Heart right ventricle (tissue), 16 donors: ENCODE results near the gene SART3. TPM values are rescaled to one million over a fixed set of nuclear protein-coding genes. Genes with fewer than 3 reads are reported as not detected.

Experiments
- ATAC-seq, 8 donors: fragments of 200-7000 bp; cut with Tn5 transposase; one replicate each; pipeline ENCODE4 v1.9.1; 2020; ENCODE audit warnings: mild to moderate bottlenecking in 8 of 8, moderate library complexity in 8 of 8, moderate number of reproducible peaks in 1 of 8
- DNase-seq, 2 donors: peaks; one replicate each; pipeline ENCODE4 v3.0.0-alpha.2; 2020
- H3K27ac ChIP-seq, 10 donors: fragments of 200-600 bp; sonication (generic) in 2 of 10; one replicate each; pipeline versions ENCODE4 v1.5.0 to v1.8.0; 2020 to 2022; ENCODE audit warnings: mild to moderate bottlenecking in 3 of 10
- H3K27me3 ChIP-seq, 7 donors: fragments of 200-600 bp; one replicate each; pipeline ENCODE4 v1.8.0; 2021 to 2022; ENCODE audit warnings: mild to moderate bottlenecking in 2 of 7
- H3K36me3 ChIP-seq, 9 donors: fragments of 200-600 bp; sonication (generic) in 1 of 9; one replicate each; pipeline versions ENCODE4 v1.5.0 to v1.8.0; 2020 to 2022; ENCODE audit warnings: mild to moderate bottlenecking in 2 of 9
- H3K4me1 ChIP-seq, 9 donors: fragments of 200-600 bp; sonication (generic) in 1 of 9; one replicate each; pipeline versions ENCODE4 v1.5.0 to v1.8.0; 2020 to 2022; ENCODE audit warnings: mild to moderate bottlenecking in 4 of 9
- H3K4me3 ChIP-seq, 10 donors: fragments of 200-600 bp; sonication (generic) in 2 of 10; one replicate each; pipeline versions ENCODE4 v1.5.0 to v1.8.0; 2020 to 2022; ENCODE audit warnings: mild to moderate bottlenecking in 7 of 10, moderate library complexity in 2 of 10
- H3K9me3 ChIP-seq, 11 donors: fragments of 200-600 bp in 10 of 11; sonication (generic) in 2 of 11; one replicate each; pipeline versions ENCODE4 v1.5.0 to v1.8.0; 2013 to 2022; ENCODE audit warnings: mild to moderate bottlenecking in 2 of 11, control low read depth in 1 of 11, moderate library complexity in 1 of 11
- CTCF ChIP-seq, 9 donors: fragments of 200-600 bp; sonication (generic) in 2 of 9; IDR thresholded peaks; one replicate each; pipeline versions ENCODE4 v1.5.0 to v1.8.0; 2021 to 2022; ENCODE audit warnings: antibody characterized with exemption in 9 of 9, mild to moderate bottlenecking in 5 of 9, moderate library complexity in 1 of 9
- WGBS, 2 donors: extraction: QIAGEN DNeasy Blood & Tissue Kit; methylation state at CpG; one replicate each; pipeline ENCODE4 v1.1.7; 2013; ENCODE audit warnings: inconsistent platforms in 1 of 2; 5-methylcytosine and 5-hydroxymethylcytosine counted together
- intact Hi-C, 10 donors: fragments of 100-400 bp; cut with DNase I; formaldehyde crosslinking; loops; one replicate each; pipeline versions ENCODE4 v1.11.1 to v1.14.2; 2022
- polyA plus RNA-seq, 2 donors: library from polyadenylated mRNA; stranded (reverse); fragments of 200-250 nt; gene quantifications; one replicate each; pipeline ENCODE4 v1.2.3, GENCODE V29; 2013
- total RNA-seq, 10 donors: library from RNA; stranded (reverse); fragmentation: NEBNext Ultra II Directional in 3 of 10; extraction: Animal tissue kit (Norgen Biotek cat#: 25700) in 3 of 10; gene quantifications; one replicate each; pipeline versions ENCODE4 v1.2.1 to v1.2.4, GENCODE V29; 2021 to 2023
- donor health status: Arrhythmogenic right ventricular cardiomyopathy.
- donor health status: ischemic (EF 13 %, LVEDD 7.1; RV severe dilation, severe dysfunction).
- donor health status: healthy with polysubstance abuse.
- donor health status: DM: no; HTN: yes; CAD: no.
- donor health status: DM: no; HTN: no; CAD: no.
- donor health status: ischemic (EF 25% LVEDD 6.9; RV normal size, moderate dysfunction).
- donor health status: ischemic (EF 25% LVEDD 5.7; RV mildly dilated, moderate dysfunction).
- donor health status: healthy.
- donor health status: DM: yes; HTN: yes; CAD: no.
- donor health status: Ischemic cardiomyopathy.
- donor health status: ischemic (EF 35%, LVEDD 5.7; RV mildly dilated, moderate dysfunction).
- donor health status: nonischemic (EF 11% LVEDD 7.7; RV severe dilation, severe dysfunction).
- donor health status: DM: yes; HTN: yes; CAD: no.
- donor health status: PGD.
- donor health status: ischemic (EF 29% LVEDD 5.4; RV normal size, mild dysfunction).
- donor health status: nonischemic (EF 23%, LVEDD 6.1; RV moderate dilation, normal function).

The SART3 gene
- total and polyA plus RNA-seq, 12 donors: 13.5 to 38.0 (median 24.4) TPM

- Histone ChIP-seq H3K27ac (no peak overlapping the region), H3K36me3 (no peaks in the 10 kb centered on the region), H3K4me3 (no peak overlapping the region), H3K4me1 (peaks cover 0 to 27% (median 11%) of the 10 kb centered on the region in 9 donors), H3K9me3 (no peaks in the 10 kb centered on the region), H3K27me3 (no peaks in the 10 kb centered on the region)
- DNase-seq (no peak), ATAC-seq (no peak)
- WGBS, 2 donors: 84% methylated on average over 5 of the region's 5 CpGs
- TF ChIP-seq CTCF (IDR thresholded peaks at IDR 0.05): no peak
- intact Hi-C loops: loop anchor here in 1 of 10 donors (5.0 kb wide), 1 partner anchor 36 kb away; no protein-coding TSS in a partner anchor
These were observed 47.6 kb upstream of the SART3 start for GRCh38 chr12:108608616-108609015.

- H3K27ac ChIP-seq: no peak overlapping the region
- DNase-seq (no peak), ATAC-seq (no peak)
- no peak overlapping the region for H3K4me3 ChIP-seq
- no peaks in the 10 kb centered on the region for H3K36me3 ChIP-seq
- 93 to 95% methylated on average over 10 of the region's 10 CpGs for WGBS, 2 donors
- TF ChIP-seq CTCF (IDR thresholded peaks at IDR 0.05): no peak
- no peaks in the 10 kb centered on the region for H3K27me3 ChIP-seq
- no peaks in the 10 kb centered on the region for H3K9me3 ChIP-seq
- H3K4me1 ChIP-seq: peaks cover 0 to 22% (median 11%) of the 10 kb centered on the region in 9 donors
- intact Hi-C loops: loop anchor here in 1 of 10 donors (5.0 kb wide), 1 partner anchor 36 kb away; no protein-coding TSS in a partner anchor
These were observed 47.1 kb upstream of the SART3 start for GRCh38 chr12:108607981-108608600.

GRCh38 chr12:108606492-108606891 is 45.5 kb upstream of the SART3 start:
- DNase-seq (no peak), ATAC-seq (no peak)
- WGBS, 2 donors: 70 to 79% methylated on average over 9 of the region's 9 CpGs
- peaks cover 0 to 18% (median 9%) of the 10 kb centered on the region in 9 donors for H3K4me1 ChIP-seq
- no peak overlapping the region for H3K4me3 ChIP-seq
- intact Hi-C loops: loop anchor here in 1 of 10 donors (5.0 kb wide), 1 partner anchor 34 kb away; no protein-coding TSS in a partner anchor
- no peak for TF ChIP-seq CTCF (IDR thresholded peaks at IDR 0.05)
- no peaks in the 10 kb centered on the region for H3K9me3 ChIP-seq
- H3K27ac ChIP-seq: no peak overlapping the region
- H3K36me3 ChIP-seq: no peaks in the 10 kb centered on the region
- H3K27me3 ChIP-seq: no peaks in the 10 kb centered on the region

- DNase-seq: no peak
- Histone ChIP-seq H3K27ac (no peak overlapping the region), H3K36me3 (no peaks in the 10 kb centered on the region), H3K9me3 (no peaks in the 10 kb centered on the region), H3K4me3 (no peak overlapping the region), H3K27me3 (no peaks in the 10 kb centered on the region), H3K4me1 (peaks cover 0 to 18% (median 9%) of the 10 kb centered on the region in 9 donors)
- no peak for TF ChIP-seq CTCF (IDR thresholded peaks at IDR 0.05)
- intact Hi-C loops: loop anchor here in 1 of 10 donors (5.0 kb wide), 1 partner anchor 34 kb away; no protein-coding TSS in a partner anchor
- WGBS, 2 donors: 92 to 99% methylated on average over 4 of the region's 4 CpGs
- no peak for ATAC-seq
These were observed 44.9 kb upstream of the SART3 start for GRCh38 chr12:108605690-108606406.
